Measurements from ENCODE around the gene RAB6A.
"Not testable (repeated sequence)": the region's sequence is repeated elsewhere in the genome, so short reads cannot be mapped to it uniquely, and the experiment has no call there.

The RAB6A gene

DNA sequence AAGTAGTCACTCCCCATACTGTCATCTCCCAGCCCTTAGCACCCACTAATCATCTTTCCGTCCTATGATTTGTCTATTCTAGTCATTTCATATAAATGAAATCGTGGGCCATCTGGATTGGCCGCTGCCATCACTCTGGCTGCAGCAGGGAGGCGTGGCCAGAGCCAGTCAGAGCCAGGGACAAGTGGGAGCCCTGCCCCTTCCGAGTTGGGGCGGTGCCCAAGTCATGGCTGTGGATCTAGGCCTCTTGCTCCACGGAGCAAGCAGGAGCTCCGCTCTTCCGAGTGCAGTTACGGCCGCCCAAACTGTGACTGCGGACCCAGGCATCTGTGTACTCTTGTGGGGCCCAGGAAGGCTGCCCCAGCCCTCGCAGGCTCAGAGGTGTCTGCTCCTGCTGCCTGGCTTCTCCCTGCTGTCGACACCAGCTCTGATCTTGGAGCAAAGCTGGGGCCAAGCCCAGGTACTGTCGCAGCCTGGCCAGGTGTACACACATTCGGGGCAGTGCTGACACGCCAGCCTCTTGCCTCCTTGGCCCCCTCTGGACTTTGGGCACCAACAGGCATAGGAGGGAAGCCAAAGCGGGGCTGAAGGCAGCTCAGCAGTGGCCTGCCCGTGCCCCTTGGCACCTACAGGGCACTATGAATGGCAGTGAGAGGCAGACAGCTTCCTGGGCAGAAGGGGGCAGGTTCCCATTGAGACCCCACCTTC lies 35.2 kb upstream of the RAB6A start:
- TF ChIP-seq, protein P1, sequence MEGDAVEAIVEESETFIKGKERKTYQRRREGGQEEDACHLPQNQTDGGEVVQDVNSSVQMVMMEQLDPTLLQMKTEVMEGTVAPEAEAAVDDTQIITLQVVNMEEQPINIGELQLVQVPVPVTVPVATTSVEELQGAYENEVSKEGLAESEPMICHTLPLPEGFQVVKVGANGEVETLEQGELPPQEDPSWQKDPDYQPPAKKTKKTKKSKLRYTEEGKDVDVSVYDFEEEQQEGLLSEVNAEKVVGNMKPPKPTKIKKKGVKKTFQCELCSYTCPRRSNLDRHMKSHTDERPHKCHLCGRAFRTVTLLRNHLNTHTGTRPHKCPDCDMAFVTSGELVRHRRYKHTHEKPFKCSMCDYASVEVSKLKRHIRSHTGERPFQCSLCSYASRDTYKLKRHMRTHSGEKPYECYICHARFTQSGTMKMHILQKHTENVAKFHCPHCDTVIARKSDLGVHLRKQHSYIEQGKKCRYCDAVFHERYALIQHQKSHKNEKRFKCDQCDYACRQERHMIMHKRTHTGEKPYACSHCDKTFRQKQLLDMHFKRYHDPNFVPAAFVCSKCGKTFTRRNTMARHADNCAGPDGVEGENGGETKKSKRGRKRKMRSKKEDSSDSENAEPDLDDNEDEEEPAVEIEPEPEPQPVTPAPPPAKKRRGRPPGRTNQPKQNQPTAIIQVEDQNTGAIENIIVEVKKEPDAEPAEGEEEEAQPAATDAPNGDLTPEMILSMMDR (conservative IDR thresholded peaks at IDR 0.05; ENCODE audit: low read length) = no peak
- DNase-seq (ENCODE audit: low read depth) = no peak
- H3K4me3 ChIP-seq (ENCODE audit: low read length) = no peak overlapping the region

DNA sequence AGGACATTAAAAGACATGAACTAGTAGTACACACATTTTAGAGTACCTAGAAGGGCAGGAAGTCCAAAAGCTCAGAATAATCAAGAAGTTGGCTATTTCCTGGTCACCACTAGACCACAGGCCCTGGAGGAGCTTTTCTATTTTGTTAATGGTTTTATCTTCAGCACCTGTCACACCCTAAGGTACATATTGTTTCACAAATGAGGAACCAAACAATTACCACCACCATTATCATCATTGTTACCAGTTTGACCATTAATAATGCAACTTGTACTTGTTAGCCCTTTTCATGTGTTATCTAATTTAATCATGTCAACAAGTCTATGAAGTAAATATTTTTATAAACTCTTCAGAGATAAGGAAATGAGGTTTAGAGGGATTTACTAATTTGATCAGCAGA lies 31.7 kb upstream of the RAB6A start:
- TF ChIP-seq, protein P1 (conservative IDR thresholded peaks at IDR 0.05; ENCODE audit: low read length) = no peak
- no peak overlapping the region for H3K4me3 ChIP-seq (ENCODE audit: low read length)
- no peak for DNase-seq (ENCODE audit: low read depth)

DNA sequence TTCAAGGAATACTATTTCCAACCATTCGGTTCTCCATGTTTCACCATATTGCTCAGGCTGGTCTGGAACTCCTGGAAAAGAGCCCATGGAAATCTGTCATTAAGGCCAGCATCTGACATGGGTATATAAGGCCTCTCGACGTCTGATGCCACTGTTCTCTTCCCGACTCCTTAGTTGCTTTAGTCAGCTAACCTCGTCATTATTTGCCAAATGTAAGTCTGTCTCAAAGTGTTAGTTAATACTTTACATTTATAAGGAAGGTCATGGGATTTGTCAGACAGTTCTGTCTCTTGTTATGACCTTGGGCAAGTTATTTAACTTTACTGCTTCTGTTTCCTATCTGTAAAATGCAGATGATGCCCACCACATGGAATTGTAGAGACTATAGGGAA lies 28.4 kb upstream of the RAB6A start:
- TF ChIP-seq, protein P1 (conservative IDR thresholded peaks at IDR 0.05; ENCODE audit: low read length) = no peak
- DNase-seq (ENCODE audit: low read depth) = peak; percentile 8
- no peak overlapping the region for H3K4me3 ChIP-seq (ENCODE audit: low read length)

DNA sequence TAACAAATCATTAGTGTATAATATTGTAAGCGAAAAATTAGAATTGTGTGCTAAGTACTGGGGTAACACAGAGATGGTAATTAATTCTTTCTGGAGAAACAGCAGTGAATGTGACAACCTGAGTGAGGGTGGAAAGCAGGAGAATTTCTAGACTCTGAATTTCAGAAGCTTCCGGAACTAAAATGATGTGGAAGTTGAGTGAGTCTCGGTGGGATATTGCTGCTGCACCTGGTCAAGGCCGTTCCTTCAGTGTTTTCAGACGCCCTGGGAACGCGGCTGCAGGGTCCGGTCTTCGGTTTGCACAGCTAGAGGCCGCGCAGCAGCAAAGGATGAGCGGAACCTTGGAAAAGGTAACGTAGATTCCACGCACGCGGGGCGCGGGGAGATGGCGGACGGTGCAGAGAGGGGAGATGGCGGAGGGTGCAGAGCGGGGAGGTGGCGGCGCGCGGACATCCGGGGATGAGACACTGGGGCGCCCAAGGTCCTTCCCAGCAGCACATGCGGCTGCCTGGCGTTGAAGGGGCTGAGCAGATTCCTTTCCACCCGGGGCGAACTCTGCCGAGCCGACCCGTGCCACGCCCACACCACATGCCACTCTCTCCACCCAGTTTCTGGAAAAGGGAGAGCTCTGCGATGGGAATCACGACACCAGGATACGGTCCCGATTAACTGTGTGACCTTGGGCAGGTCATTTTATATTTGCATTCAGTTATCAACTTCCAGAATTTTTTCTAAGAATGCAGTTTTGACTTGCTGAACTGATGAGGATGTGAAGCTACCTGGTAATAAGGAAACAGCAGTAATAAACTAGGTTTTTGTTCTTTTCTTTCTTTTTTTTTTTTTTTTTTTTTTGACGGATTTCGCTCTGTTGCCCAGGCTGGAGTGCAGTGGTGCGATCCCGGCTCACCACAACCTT lies 27.0 kb upstream of the RAB6A start, which contains the start of gene MRPL48:
Gene MRPL48, plus strand, starts transcription at position 232 of the 916 bp plus-strand sequence. Its CDS starts 98 bp downstream, at position 330.
- DNase-seq (ENCODE audit: low read depth) = peak; percentile 96
- TF ChIP-seq, protein P1 (conservative IDR thresholded peaks at IDR 0.05; ENCODE audit: low read length) = no peak
- H3K4me3 ChIP-seq (ENCODE audit: low read length) = peak within 1 kb of the TSS; percentile 93

DNA sequence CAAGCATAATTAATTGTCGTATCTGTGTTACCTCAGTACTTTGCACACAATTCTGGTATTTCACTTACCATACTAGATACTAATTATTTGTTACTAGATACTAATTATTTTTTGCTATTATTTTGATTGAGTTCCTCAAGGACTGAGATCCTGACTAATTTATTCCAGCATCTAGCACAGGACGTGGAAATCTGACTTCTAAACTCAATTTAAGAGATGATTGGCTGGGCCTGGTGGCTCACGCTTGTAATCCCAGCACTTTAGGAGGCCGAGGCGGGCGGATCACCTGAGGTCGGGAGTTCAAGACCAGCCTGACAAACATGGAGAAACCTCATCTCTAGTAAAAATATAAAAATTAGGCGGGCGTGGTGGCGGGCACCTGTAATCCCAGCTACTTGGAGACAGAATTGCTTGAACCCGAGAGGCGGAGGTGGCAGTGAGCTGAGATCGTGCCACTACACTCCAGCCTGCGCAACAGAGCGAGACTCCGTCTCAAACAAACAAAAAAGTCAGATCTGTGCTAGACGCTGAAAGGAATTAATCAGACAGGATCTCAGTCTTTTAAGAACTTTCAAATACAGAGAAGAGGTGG lies 26.3 kb upstream of the RAB6A start:
- H3K4me3 ChIP-seq (ENCODE audit: low read length) = peak overlapping the region; percentile 93
- TF ChIP-seq, protein P1 (conservative IDR thresholded peaks at IDR 0.05; ENCODE audit: low read length) = no peak
- no peak for DNase-seq (ENCODE audit: low read depth)

DNA sequence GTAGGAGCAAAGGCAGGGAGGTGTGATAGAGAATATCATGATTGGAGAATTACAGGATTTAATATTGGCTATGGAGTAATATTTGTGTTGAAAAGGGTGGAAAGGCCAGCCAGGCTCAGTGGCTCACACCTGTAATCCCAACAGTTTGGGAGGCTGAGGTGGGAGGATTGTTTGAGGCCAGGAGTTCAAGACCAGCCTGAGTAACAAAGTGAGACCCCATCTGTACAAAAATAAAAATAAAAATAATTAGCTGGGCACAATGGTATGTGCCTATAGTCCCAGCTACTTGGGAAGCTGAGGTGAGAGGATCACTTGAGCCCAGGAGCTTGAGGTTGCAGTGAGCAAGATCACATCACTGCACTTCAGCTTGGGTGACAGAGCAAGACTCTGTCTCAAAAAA lies 24.6 kb upstream of the RAB6A start:
- H3K4me3 ChIP-seq (ENCODE audit: low read length); DNase-seq (ENCODE audit: low read depth): not testable (repeated sequence)

DNA sequence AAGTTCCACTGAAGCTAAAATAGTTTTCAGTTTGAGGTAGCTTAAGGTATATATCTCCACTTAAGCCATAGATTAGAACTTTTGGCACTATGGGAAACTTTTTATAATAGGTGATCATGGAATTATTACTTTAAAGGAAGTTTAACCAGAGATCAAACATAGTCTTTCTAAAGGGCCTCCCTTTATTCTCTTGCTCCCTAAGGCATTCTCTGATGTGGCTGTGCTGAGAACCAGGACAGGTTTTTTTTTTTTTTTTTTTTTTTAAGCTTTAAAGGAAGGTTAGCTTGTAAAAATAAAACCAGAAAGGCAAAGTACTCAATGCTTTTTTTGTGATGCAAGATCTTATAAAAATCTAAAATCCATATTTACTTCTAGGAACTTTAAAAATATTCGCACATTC lies 23.9 kb upstream of the RAB6A start:
- TF ChIP-seq, protein P1 (conservative IDR thresholded peaks at IDR 0.05; ENCODE audit: low read length) = no peak
- DNase-seq (ENCODE audit: low read depth) = no peak
- H3K4me3 ChIP-seq (ENCODE audit: low read length) = no peak overlapping the region
